B cell (primary cell): Measurements from ENCODE around the gene CIC. TPM values are rescaled to one million over a fixed set of nuclear protein-coding genes. Genes with fewer than 3 reads are reported as not detected.

Source experiments
- ATAC-seq: fragments of 200-7000 bp; cut with Tn5 transposase; one replicate; pipeline ENCODE4 v1.10.0; 2021; ENCODE audit warnings: low read depth, mild to moderate bottlenecking, moderate number of reproducible peaks, moderate library complexity
- CTCF ChIA-PET: fragments of 350-600 bp; sonication (Branson Sonifier 250); formaldehyde crosslinking; loops from one replicate; lab custom pipeline; 2021; ENCODE audit warnings: antibody characterized with exemption, inconsistent platforms; lab: Charles Lee
- POLR2A ChIA-PET: fragments of 350-600 bp; sonication (Branson Sonifier 250); formaldehyde crosslinking; loops from one replicate; lab custom pipeline; 2021; ENCODE audit warnings: antibody characterized with exemption; lab: Charles Lee
- DNase-seq: peaks from one replicate; pipeline ENCODE4 v3.0.0; 2013
- H2AFZ ChIP-seq: 2 replicates; pipeline ENCODE4 v1.6.1; 2012; ENCODE audit warnings: mild to moderate bottlenecking, low read depth, low read length; ENCODE audit not compliant: insufficient read depth, poor library complexity, severe bottlenecking
- H3K27ac ChIP-seq, 2 donors: 1 replicate in 1 of 2; 2 replicates in 1 of 2; pipeline ENCODE4 v1.5.1; 2012 to 2013; ENCODE audit warnings: low read length in 2 of 2, mild to moderate bottlenecking in 2 of 2, moderate library complexity in 1 of 2
- H3K27me3 ChIP-seq, 4 experiments: fragments of 200-600 bp in 1 of 4; sonication (generic) in 1 of 4; replicated peaks in 1 of 4; 1 replicate in 2 of 4; 2 replicates in 2 of 4; pipeline versions ENCODE4 v1.6.1 to v1.7.0; 2013 to 2016; ENCODE audit warnings: low read length in 3 of 4, mild to moderate bottlenecking in 2 of 4, mixed read lengths in 1 of 4, moderate library complexity in 1 of 4; ENCODE audit not compliant: insufficient read depth in 4 of 4, control insufficient read depth in 3 of 4; ENCODE audit errors: control extremely low read depth in 1 of 4
- H3K36me3 ChIP-seq, 2 experiments: replicated peaks in 1 of 2; 1 replicate in 1 of 2; 2 replicates in 1 of 2; pipeline versions ENCODE4 v1.6.1 to v1.7.1; 2013; ENCODE audit warnings: low read length in 1 of 2; ENCODE audit not compliant: insufficient read depth in 2 of 2, control insufficient read depth in 1 of 2; ENCODE audit errors: control extremely low read depth in 1 of 2, extremely low read depth in 1 of 2
- H3K4me1 ChIP-seq, 2 donors: fragments of 200-600 bp in 1 of 2; sonication (generic) in 1 of 2; 1 replicate in 1 of 2; 2 replicates in 1 of 2; pipeline versions ENCODE4 v1.5.1 to v1.6.1; 2013 to 2017; ENCODE audit warnings: low read length in 2 of 2; ENCODE audit not compliant: control insufficient read depth in 2 of 2, insufficient read depth in 2 of 2
- H3K4me2 ChIP-seq: replicated peaks from 2 replicates; pipeline ENCODE3; 2012; ENCODE audit warnings: mild to moderate bottlenecking, low read depth, low read length; ENCODE audit not compliant: poor library complexity, severe bottlenecking
- H3K4me3 ChIP-seq, 5 experiments: fragments of 200-600 bp in 1 of 5; sonication (generic) in 1 of 5; 1 replicate in 3 of 5; 2 replicates in 2 of 5; pipeline versions ENCODE4 v1.5.1 to v1.7.0; 2011 to 2016; ENCODE audit warnings: low read length in 4 of 5, mild to moderate bottlenecking in 4 of 5, low read depth in 2 of 5, control low read depth in 1 of 5, moderate library complexity in 1 of 5; ENCODE audit not compliant: insufficient read depth in 1 of 5; ENCODE audit errors: control extremely low read depth in 1 of 5, extremely low read depth in 1 of 5
- H3K79me2 ChIP-seq: fragments of 200-600 bp; sonication (generic); one replicate; pipeline ENCODE4 v1.6.0; 2016; ENCODE audit warnings: low read length; ENCODE audit not compliant: control insufficient read depth, insufficient read depth
- H3K9ac ChIP-seq: fragments of 200-600 bp; sonication (generic); 2 replicates; pipeline ENCODE4 v1.6.1; 2017; ENCODE audit warnings: mild to moderate bottlenecking, low read length, moderate library complexity
- H3K9me3 ChIP-seq, 3 donors: one replicate each; pipeline versions ENCODE4 v1.6.1 to v1.7.1; 2013; ENCODE audit warnings: low read length in 2 of 3; ENCODE audit not compliant: control insufficient read depth in 2 of 3, insufficient read depth in 1 of 3; ENCODE audit errors: control extremely low read depth in 1 of 3
- H4K20me1 ChIP-seq: 2 replicates; pipeline ENCODE4 v1.6.0; 2012; ENCODE audit warnings: mild to moderate bottlenecking, low read length; ENCODE audit not compliant: insufficient read depth, control insufficient read depth, poor library complexity, severe bottlenecking
- H3K27ac Mint-ChIP-seq: one replicate; pipeline ENCODE4 v1.8.0; 2021; ENCODE audit warnings: mixed read lengths
- H3K27me3 Mint-ChIP-seq: one replicate; pipeline ENCODE4 v1.8.0; 2021; ENCODE audit warnings: mixed read lengths
- H3K4me1 Mint-ChIP-seq: one replicate; pipeline ENCODE4 v1.8.0; 2021; ENCODE audit warnings: mixed read lengths
- H3K4me3 Mint-ChIP-seq: one replicate; pipeline ENCODE4 v1.8.0; 2021; ENCODE audit warnings: mixed read lengths
- H3K9me3 Mint-ChIP-seq: one replicate; pipeline ENCODE4 v1.8.0; 2022; ENCODE audit warnings: mixed read lengths; ENCODE audit not compliant: insufficient read depth
- CTCF ChIP-seq: fragments of 200-600 bp; IDR thresholded peaks from one replicate; pipeline ENCODE4 v1.8.0; 2022; ENCODE audit warnings: antibody characterized with exemption, mild to moderate bottlenecking
- EZH2 ChIP-seq: IDR thresholded peaks from 2 replicates; pipeline ENCODE4 v1.6.1; 2012; ENCODE audit warnings: borderline replicate concordance, low read depth, mild to moderate bottlenecking, moderate library complexity, low read length; ENCODE audit not compliant: insufficient read depth, poor library complexity, severe bottlenecking
- WGBS: methylation state at CpG from one replicate; pipeline ENCODE4 v1.1.5; 2013; ENCODE audit warnings: missing lambda C conversion rate; ENCODE audit not compliant: insufficient coverage; 5-methylcytosine and 5-hydroxymethylcytosine counted together
- intact Hi-C: fragments of 100-400 bp; cut with micrococcal nuclease; formaldehyde crosslinking; loops from one replicate; pipeline ENCODE4 v1.10.0; 2022
- polyA plus RNA-seq: library from polyadenylated mRNA; depleted of rRNA; stranded (reverse); fragments of >200 nt; gene quantifications from 2 replicates; pipeline ENCODE4 v1.2.3, GENCODE V29; 2012
- total RNA-seq, 2 donors: library from RNA; stranded (reverse); fragments of 120-200 nt in 1 of 2; gene quantifications; 1 replicate in 1 of 2; 2 replicates in 1 of 2; pipeline versions ENCODE4 v1.2.3 to v1.2.4, GENCODE V29; 2013 to 2022

Gene CIC
- total and polyA plus RNA-seq, 2 donors (not counting 1 experiment from before 2014, with no cell fraction given), result 75.7 to 119 TPM

GRCh38 chr19:42225718-42226292 lies 43.2 kb upstream of the CIC start:
- H3K9me3 Mint-ChIP-seq, result no peaks in the 10 kb centered on the region
- peaks cover 19% of the 10 kb centered on the region for H3K4me1 Mint-ChIP-seq
- peaks cover 4 to 7% of the 10 kb centered on the region in 2 donors for H3K4me1 ChIP-seq
- no peak overlapping the region for H3K27ac ChIP-seq
- WGBS, result 97% methylated on average over 32 of the region's 33 CpGs
- H3K79me2 ChIP-seq, result peaks cover 56% of the 10 kb centered on the region
- no peak overlapping the region for H3K4me2 ChIP-seq
- ATAC-seq (no peak), DNase-seq (no peak)
- CTCF ChIA-PET, result interaction anchor here (0.8 kb wide), 1 partner anchor 71 kb away, joined by 3 read pairs; no protein-coding TSS in a partner anchor
- peaks cover 0 to 51% of the 10 kb centered on the region in 2 experiments for H3K36me3 ChIP-seq
- no peak overlapping the region for H3K4me3 ChIP-seq
- intact Hi-C loops, result no loop called here
- no peak overlapping the region for H3K4me3 Mint-ChIP-seq
- POLR2A ChIA-PET, result no interaction called here
- H3K27ac Mint-ChIP-seq, result no peak overlapping the region
- H4K20me1 ChIP-seq, result peaks cover 69% of the 10 kb centered on the region
- H3K27me3 ChIP-seq, result no peaks in the 10 kb centered on the region
- TF ChIP-seq EZH2 (no peak), CTCF (no peak)
- H3K27me3 Mint-ChIP-seq, result no peaks in the 10 kb centered on the region
- no peaks in the 10 kb centered on the region for H3K9me3 ChIP-seq
- H3K9ac ChIP-seq, result no peak overlapping the region
- no peak overlapping the region for H2AFZ ChIP-seq

GRCh38 chr19:42226886-42227285 lies 42.2 kb upstream of the CIC start:
- Mint-ChIP-seq H3K9me3 (no peaks in the 10 kb centered on the region), H3K27ac (no peak overlapping the region), H3K4me3 (no peak overlapping the region), H3K27me3 (no peaks in the 10 kb centered on the region), H3K4me1 (peaks cover 16% of the 10 kb centered on the region)
- Histone ChIP-seq H3K9me3 (no peaks in the 10 kb centered on the region), H2AFZ (no peak overlapping the region), H3K4me1 (no peaks in the 10 kb centered on the region), H3K27ac (no peak overlapping the region), H4K20me1 (peaks cover 73% of the 10 kb centered on the region), H3K79me2 (peaks cover 47% of the 10 kb centered on the region), H3K4me2 (no peak overlapping the region), H3K27me3 (no peaks in the 10 kb centered on the region), H3K36me3 (peaks cover 0 to 62% of the 10 kb centered on the region in 2 experiments), H3K4me3 (no peak overlapping the region), H3K9ac (no peak overlapping the region)
- TF ChIP-seq EZH2, result no peak
- TF ChIP-seq CTCF, result no peak
- no peak for DNase-seq
- intact Hi-C loops, result no loop called here
- 83% methylated on average over 1 of the region's 1 CpG for WGBS
- ChIA-PET POLR2A (no interaction called here), CTCF (interaction anchor here (0.9 kb wide), 1 partner anchor 118 kb away, joined by 4 read pairs; no protein-coding TSS in a partner anchor)
- no peak for ATAC-seq
